ENCODE results near the gene PRKN.

Gene PRKN

GRCh38 chr6:162109480-162110050, 618.0 kb downstream of the PRKN start:
- Histone ChIP-seq H3K27ac (ENCODE audit: extremely low read depth, low read depth, low read length) (no peak overlapping the region), H3K36me3 (ENCODE audit: control insufficient read depth in 2 of 2, insufficient read depth in 1 of 2, low read length in 2 of 2) (no peaks in the 10 kb centered on the region), H3K4me3 (ENCODE audit: low read depth, low read length) (no peak overlapping the region), H3K4me1 (ENCODE audit: control insufficient read depth, insufficient read depth, low read length) (no peaks in the 10 kb centered on the region), H3K9me3 (ENCODE audit: control insufficient read depth, insufficient read depth, low read depth, low read length) (no peaks in the 10 kb centered on the region)
- TF ChIP-seq TSHZ1 (tag by site-specific recombination; IDR thresholded peaks at IDR 0.05; ENCODE audit: borderline replicate concordance) (no peak), TCF7L2 (IDR thresholded peaks at IDR 0.05; ENCODE audit: borderline replicate concordance, low read depth, low read length) (no peak), PRDM1 (tag by site-specific recombination; IDR thresholded peaks at IDR 0.05) (no peak), ZBTB49 (tag by site-specific recombination; IDR thresholded peaks at IDR 0.05; ENCODE audit: low read depth) (no peak)
- POLR2A ChIA-PET: no interaction called here
- CTCF ChIA-PET: no interaction called here

GRCh38 chr6:162108041-162108440, 619.5 kb downstream of the PRKN start:
- CTCF ChIA-PET: interaction anchor here (1.0 kb wide), 1 partner anchor 13 kb away, joined by 3 read pairs; no protein-coding TSS in a partner anchor
- Histone ChIP-seq H3K9me3 (ENCODE audit: control insufficient read depth, insufficient read depth, low read depth, low read length) (no peaks in the 10 kb centered on the region), H3K36me3 (ENCODE audit: control insufficient read depth in 2 of 2, insufficient read depth in 1 of 2, low read length in 2 of 2) (no peaks in the 10 kb centered on the region), H3K4me3 (ENCODE audit: low read depth, low read length) (no peak overlapping the region), H3K27ac (ENCODE audit: extremely low read depth, low read depth, low read length) (no peak overlapping the region), H3K4me1 (ENCODE audit: control insufficient read depth, insufficient read depth, low read length) (no peaks in the 10 kb centered on the region)
- POLR2A ChIA-PET: no interaction called here
- TF ChIP-seq ZBTB6 (tag by site-specific recombination; IDR thresholded peaks at IDR 0.05) (no peak), ZNF518A (tag by site-specific recombination; conservative IDR thresholded peaks at IDR 0.05; ENCODE audit: low read depth) (no peak), ZNF132 (tag by site-specific recombination; IDR thresholded peaks at IDR 0.05; ENCODE audit: borderline replicate concordance) (no peak), ZNF571 (tag by site-specific recombination; IDR thresholded peaks at IDR 0.05) (no peak), ZNF404 (tag by site-specific recombination; IDR thresholded peaks at IDR 0.05) (no peak), ZNF350 (tag by site-specific recombination; IDR thresholded peaks at IDR 0.05) (no peak), ZNF629 (tag by site-specific recombination; IDR thresholded peaks at IDR 0.05) (no peak), ZNF658 (tag by site-specific recombination; IDR thresholded peaks at IDR 0.05) (no peak), ZSCAN5A (tag by site-specific recombination; IDR thresholded peaks at IDR 0.05) (no peak), ZNF16 (tag by site-specific recombination; IDR thresholded peaks at IDR 0.05; ENCODE audit: low read depth) (no peak), ZNF830 (tag by site-specific recombination; IDR thresholded peaks at IDR 0.05; ENCODE audit: low read depth) (no peak), ZFP3 (tag by site-specific recombination; IDR thresholded peaks at IDR 0.05; ENCODE audit: low read depth) (no peak), ZNF175 (tag by site-specific recombination; IDR thresholded peaks at IDR 0.05) (no peak), ZNF776 (tag by site-specific recombination; IDR thresholded peaks at IDR 0.05; ENCODE audit: borderline replicate concordance) (no peak), ZNF626 (tag by site-specific recombination; IDR thresholded peaks at IDR 0.05) (no peak), KLF8 (tag by site-specific recombination; IDR thresholded peaks at IDR 0.05) (no peak), KLF1 (tag by site-specific recombination; IDR thresholded peaks at IDR 0.05) (no peak)
